Measurements from ENCODE around the gene ARV1. TPM values are rescaled to one million over a fixed set of nuclear protein-coding genes. Genes with fewer than 3 reads are reported as not detected.

Gene ARV1
- total RNA-seq = 26.3 TPM

DNA sequence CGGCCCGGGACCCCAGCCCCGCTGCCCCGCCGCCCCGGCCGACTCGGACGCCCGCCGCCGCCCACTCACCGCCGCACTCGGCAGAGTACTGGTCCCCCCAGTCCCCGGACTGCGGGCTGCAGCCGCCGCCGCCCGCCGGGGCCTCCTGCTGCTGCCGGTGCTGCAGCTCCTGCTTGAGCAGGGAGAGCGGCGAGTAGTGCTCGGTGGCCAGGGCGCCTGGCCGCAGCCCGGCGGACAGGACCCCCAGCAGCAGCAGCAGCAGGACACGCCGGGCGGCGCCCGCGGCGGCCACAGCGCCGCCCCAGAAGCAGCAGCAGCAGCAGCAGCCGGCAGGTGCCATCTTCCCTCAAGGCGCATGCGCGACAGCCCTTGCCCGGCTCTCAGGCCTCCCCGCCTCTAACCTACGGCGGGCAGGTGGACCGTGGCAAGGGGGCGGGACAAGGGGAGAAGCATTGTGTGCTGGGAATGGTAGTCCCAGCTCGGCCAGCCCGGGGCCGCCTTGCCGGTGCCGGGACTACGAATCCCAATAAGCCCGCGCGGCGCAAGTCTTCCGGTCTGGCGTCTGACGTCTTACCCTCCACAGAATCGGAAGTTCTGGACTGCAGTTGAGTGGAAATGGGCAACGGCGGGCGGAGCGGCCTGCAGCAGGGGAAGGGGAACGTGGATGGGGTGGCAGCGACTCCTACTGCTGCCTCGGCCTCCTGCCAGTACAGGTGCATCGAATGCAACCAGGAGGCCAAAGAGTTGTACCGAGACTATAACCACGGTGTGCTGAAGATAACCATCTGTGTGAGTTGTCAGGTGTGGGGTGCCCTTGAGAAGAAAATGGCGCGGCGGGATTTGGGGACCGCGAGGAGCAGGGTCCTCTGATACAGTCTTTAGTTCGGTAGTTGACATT, at the start of gene ARV1, which contains the start of gene TTC13:
ARV1 (plus strand) TSS at position 604 of the 898 bp plus-strand sequence; CDS start at position 616, 12 bp downstream.
TTC13 (minus strand) TSS at position 371 of the 898 bp plus-strand sequence; CDS start at position 340, 31 bp downstream.

GRCh38 chr1:231040019-231040799, 61.3 kb downstream of the ARV1 start, which contains the start of gene FAM89A:
Gene FAM89A (minus strand): TSS chr1:231040254. CDS start chr1:231040211, 43 bp downstream.

Other genes with a start within 250 kb of the ARV1 start
- gene CAPN9, start 231.7 kb upstream of the ARV1 start, total RNA-seq = not detected
- 21.0 TPM for gene C1orf198, start 110.6 kb upstream of the ARV1 start, total RNA-seq
- 63.0 TPM for gene TTC13, start 233 bp upstream of the ARV1 start, total RNA-seq
- gene FAM89A, start 61.2 kb downstream of the ARV1 start, total RNA-seq = 12.0 TPM
- 29.3 TPM for gene TRIM67, start 183.0 kb downstream of the ARV1 start, total RNA-seq